ENCODE measurements around the gene SNRPN.
"Not testable (repeated sequence)": the region's sequence is repeated elsewhere in the genome, so short reads cannot be mapped to it uniquely, and the experiment has no call there.

The SNRPN gene

DNA sequence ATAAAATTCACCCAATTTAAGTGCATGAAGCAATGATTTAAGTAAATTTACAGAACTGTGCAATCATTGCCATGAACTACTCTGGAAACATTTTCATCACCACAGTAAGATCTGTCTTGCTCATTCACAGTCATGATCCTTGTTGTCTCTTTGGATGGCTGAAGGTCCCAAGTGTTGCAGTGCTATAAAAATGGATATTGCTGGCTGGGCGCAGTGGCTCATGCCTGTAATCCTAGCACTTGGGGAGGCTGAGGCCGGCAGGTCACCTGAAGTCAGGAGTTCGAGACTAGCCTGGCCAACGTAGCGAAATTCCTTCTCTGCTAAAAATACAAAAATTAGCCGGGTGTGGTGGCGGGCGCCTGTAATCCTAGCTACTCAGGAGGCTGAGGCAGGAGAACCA, 17.0 kb downstream of the SNRPN start:
- no peak for DNase-seq

DNA sequence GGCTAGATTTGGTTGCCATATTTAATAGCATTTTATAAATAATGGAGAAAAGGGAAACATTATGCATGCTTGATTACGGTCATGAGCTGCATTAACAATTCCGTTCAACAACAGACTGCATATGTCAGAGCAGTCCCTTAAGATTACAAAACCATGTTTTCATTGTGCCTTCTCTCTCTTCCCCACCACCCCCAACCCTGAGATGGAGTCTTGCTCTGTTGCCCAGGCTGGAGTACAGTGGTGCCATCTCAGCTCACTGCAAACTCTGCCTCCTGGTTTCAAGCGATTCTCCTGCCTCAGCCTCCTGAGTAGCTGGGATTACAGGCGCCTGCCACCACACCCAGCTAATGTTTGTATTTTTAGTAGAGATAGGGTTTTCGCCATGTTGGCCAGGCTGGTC, 17.9 kb downstream of the SNRPN start:
- DNase-seq: not testable (repeated sequence)

DNA sequence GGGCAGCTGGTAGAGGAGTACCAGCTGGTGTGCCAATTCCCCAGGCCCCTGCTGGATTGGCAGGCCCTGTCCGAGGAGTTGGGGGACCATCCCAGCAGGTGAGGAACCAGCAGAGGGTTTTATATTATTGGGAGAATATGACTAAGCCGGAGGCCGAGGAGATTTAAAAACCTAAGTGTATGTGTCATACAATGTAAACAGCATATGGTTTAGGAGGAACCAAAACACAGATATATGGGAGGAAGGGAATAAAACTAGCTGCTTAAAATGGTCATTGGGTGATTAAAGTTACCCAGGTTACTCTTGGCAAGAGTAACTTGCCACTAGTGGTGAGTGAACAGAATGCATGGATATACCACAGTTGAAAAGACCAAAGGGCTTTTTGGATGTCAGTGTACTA, 22.1 kb downstream of the SNRPN start:
- no peak for DNase-seq

DNA sequence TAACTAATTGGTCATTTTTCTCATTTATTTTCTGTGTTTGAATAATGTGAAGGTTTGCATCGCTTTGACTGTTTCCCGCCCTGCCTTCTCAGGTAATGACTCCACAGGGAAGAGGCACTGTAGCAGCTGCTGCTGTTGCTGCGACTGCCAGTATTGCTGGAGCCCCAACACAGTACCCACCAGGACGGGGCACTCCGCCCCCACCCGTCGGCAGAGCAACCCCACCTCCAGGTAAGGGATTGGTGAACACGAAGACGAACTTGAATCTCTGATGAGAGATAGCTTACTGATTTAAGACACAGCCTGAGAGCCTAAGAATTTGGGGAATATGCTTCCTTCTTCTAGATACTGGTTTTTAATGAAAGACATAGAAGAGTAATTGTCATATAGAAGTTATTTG, 22.9 kb downstream of the SNRPN start:
- no peak for DNase-seq

DNA sequence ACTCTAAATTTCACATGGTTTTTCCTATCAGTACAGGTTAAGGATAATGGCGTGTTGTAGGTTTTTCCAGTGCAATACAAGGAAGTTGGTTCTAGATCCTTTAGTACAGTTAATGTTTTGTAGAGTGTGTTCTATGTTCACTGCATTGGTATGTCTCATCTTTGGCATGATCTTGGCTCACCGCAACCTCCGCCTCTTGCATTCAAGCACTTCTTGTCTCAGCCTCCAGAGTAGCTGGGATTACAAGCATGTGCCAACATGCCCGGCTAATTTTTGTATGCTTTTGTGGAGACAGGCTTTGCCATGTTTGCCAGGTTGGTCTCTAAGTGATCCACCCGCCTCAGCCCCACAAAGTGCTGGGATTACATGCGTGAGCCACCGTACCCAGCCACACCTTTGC, 30.4 kb downstream of the SNRPN start:
- no peak for DNase-seq

DNA sequence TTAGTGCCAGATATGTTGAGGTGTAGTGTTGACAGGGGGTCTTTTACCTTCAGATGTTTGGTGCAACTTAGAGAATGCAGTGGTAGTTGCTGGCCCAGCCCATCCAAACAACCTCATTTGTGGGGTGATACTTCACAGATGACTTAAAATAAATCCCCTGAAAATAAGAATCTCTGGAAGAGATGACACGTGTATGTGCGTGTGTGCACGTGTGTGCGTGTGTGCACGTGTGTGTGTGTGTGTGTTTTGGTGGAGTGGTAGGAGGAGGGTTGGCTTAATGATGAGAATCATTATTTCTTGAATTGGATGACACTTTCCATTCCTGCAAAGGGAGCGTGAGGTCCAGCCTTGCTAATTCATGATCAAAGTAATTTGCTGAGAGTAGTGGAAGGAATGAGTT, 31.9 kb downstream of the SNRPN start:
- no peak for DNase-seq

DNA sequence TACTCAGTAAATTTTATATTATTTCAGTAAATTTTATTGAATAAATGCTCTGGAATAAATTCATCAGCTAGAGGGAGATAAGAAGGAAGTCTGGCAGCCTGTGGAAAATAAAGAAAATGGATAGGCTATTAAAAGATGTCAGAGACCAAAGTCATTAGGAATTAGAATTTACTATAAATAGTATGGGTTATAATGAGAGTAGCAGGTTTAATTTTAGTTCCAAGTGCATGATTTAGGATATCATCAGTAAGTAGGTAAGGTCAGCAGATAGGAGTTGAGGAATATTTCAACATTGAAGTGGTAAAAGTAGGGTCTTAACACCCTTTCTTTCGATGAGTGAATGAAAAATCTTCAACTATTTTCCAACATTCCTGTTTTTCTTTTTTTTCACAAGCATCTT, 64.6 kb downstream of the SNRPN start:
- DNase-seq: no peak

DNA sequence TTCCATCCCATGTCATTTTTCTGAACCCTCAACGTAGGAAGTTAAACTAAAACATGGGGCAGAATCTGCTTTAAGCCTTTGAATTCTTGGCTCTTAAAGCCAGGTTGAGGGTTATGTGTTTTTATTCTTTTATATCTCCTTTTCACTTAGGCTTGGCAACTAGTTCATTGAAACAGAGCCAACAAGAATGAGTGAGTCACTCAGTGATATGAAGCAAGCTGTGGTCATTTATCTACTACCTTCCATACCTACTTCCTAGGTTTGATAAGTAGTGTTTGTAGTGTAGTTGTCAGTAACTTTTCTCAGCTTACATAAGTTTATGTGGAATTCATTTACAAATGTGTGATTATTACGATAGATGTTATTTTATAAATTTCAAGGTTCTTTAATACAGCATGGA, 67.4 kb downstream of the SNRPN start:
- DNase-seq: no peak

All from eye (tissue), 1 donor.